Mesothelial cell of epicardium (in vitro differentiated cells): ENCODE measurements around the gene DENND5A. TPM values are rescaled to one million over a fixed set of nuclear protein-coding genes. Genes with fewer than 3 reads are reported as not detected.

Source experiments
- DNase-seq, 2 experiments: peaks; one replicate each; pipeline ENCODE4 v3.0.0; 2021; ENCODE audit warnings: low spot score in 2 of 2; ENCODE audit not compliant: unreplicated experiment in 2 of 2
- H3K27ac Mint-ChIP-seq: 2 replicates; pipeline ENCODE4 v1.8.0; 2021; ENCODE audit warnings: mixed read lengths
- H3K27me3 Mint-ChIP-seq: 2 replicates; pipeline ENCODE4 v1.8.0; 2021; ENCODE audit warnings: low read depth, mixed read lengths
- H3K36me3 Mint-ChIP-seq: 2 replicates; pipeline ENCODE4 v1.8.0; 2021; ENCODE audit warnings: mixed read lengths
- H3K4me1 Mint-ChIP-seq: 2 replicates; pipeline ENCODE4 v1.8.0; 2021; ENCODE audit warnings: mixed read lengths
- H3K4me3 Mint-ChIP-seq: 2 replicates; pipeline ENCODE4 v1.8.0; 2021; ENCODE audit warnings: mild to moderate bottlenecking, moderate library complexity, mixed read lengths
- H3K9me3 Mint-ChIP-seq: 2 replicates; pipeline ENCODE4 v1.8.0; 2021; ENCODE audit warnings: mixed read lengths
- total RNA-seq: library from RNA; stranded (reverse); gene quantifications from 3 replicates; pipeline ENCODE4 v1.2.1, GENCODE V29; 2021
- TF ChIP-seq, protein P1 (sequence below): fragments of 200-600 bp; sonication (generic); IDR thresholded peaks from one replicate; pipeline ENCODE4 v1.5.0; 2021; ENCODE audit warnings: antibody characterized with exemption; ENCODE audit not compliant: unreplicated experiment

Gene DENND5A
- total RNA-seq, 1 donor from 2014 or later: 85.5 TPM

DNA sequence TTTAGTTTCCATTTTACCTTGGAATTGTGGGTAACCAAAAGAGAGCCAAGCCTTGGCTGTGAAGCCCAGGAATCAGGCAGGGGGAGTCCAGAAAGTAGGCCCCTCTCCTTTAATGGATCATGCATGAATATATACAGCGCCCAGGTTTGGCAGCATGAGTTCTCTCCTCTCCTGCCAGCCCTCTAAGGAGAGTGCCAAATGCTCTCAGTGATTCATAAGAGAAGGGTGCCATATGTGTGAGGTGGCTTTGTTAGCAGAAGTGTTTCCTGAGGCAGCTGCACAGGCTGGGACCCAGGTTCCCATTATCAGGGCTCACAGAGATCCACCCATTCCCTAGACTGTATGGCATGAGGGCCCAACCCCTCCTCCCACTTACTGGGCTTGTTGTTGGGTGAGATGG, 121.4 kb downstream of the DENND5A start:
- TF ChIP-seq, protein P1, sequence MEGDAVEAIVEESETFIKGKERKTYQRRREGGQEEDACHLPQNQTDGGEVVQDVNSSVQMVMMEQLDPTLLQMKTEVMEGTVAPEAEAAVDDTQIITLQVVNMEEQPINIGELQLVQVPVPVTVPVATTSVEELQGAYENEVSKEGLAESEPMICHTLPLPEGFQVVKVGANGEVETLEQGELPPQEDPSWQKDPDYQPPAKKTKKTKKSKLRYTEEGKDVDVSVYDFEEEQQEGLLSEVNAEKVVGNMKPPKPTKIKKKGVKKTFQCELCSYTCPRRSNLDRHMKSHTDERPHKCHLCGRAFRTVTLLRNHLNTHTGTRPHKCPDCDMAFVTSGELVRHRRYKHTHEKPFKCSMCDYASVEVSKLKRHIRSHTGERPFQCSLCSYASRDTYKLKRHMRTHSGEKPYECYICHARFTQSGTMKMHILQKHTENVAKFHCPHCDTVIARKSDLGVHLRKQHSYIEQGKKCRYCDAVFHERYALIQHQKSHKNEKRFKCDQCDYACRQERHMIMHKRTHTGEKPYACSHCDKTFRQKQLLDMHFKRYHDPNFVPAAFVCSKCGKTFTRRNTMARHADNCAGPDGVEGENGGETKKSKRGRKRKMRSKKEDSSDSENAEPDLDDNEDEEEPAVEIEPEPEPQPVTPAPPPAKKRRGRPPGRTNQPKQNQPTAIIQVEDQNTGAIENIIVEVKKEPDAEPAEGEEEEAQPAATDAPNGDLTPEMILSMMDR: no peak
- Mint-ChIP-seq H3K27ac (no peak overlapping the region), H3K4me3 (no peak overlapping the region), H3K36me3 (peaks cover 53% of the 10 kb centered on the region), H3K4me1 (peaks cover 11% of the 10 kb centered on the region), H3K27me3 (no peaks in the 10 kb centered on the region), H3K9me3 (no peaks in the 10 kb centered on the region)
- no peak for DNase-seq

DNA sequence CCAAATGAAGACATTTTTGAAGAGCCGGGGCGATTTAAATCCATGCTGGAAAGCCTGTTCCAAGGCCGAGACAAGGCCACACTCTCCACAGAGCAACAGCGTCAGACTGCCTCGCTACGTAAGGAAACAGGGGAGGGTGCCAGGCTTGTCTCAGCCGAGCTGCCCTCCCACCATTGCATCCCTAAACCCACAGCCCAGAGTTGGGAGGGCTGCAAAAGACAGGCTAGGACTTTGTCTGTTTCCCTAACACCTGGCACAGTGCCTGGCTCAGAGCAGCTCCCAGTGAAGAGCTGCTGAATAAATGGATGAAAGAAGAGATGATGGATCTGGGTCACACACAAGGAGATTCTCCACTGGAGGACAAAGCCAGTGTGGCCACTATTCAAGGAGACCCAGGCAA, 122.4 kb downstream of the DENND5A start:
- Mint-ChIP-seq H3K27me3 (no peaks in the 10 kb centered on the region), H3K4me1 (peaks cover 6% of the 10 kb centered on the region), H3K36me3 (peaks cover 49% of the 10 kb centered on the region), H3K27ac (no peak overlapping the region), H3K9me3 (no peaks in the 10 kb centered on the region), H3K4me3 (no peak overlapping the region)
- no peak for DNase-seq
- TF ChIP-seq, protein P1: no peak

DNA sequence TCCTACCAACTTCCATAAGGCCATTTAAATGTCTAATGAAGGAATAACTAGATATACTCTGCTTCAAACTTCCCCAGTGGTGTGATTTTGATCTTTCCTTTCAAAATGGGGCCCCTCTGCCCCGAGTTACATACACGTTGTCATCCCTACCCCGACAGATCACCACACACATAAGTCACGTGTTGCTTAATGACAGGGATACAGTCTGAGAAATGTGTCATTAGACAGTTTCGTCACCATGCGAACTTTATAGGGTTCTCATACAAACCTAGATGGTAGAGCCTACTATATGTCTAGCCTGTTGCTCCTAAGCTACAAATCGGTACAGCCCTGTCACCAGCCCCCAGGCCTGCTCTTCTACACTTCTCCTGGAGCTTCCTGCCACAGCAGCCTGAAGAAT, 124.0 kb downstream of the DENND5A start:
- Mint-ChIP-seq H3K27me3 (no peaks in the 10 kb centered on the region), H3K4me1 (peaks cover 7% of the 10 kb centered on the region), H3K36me3 (peaks cover 39% of the 10 kb centered on the region), H3K4me3 (no peak overlapping the region), H3K27ac (no peak overlapping the region), H3K9me3 (no peaks in the 10 kb centered on the region)
- TF ChIP-seq, protein P1: no peak
- no peak for DNase-seq

DNA sequence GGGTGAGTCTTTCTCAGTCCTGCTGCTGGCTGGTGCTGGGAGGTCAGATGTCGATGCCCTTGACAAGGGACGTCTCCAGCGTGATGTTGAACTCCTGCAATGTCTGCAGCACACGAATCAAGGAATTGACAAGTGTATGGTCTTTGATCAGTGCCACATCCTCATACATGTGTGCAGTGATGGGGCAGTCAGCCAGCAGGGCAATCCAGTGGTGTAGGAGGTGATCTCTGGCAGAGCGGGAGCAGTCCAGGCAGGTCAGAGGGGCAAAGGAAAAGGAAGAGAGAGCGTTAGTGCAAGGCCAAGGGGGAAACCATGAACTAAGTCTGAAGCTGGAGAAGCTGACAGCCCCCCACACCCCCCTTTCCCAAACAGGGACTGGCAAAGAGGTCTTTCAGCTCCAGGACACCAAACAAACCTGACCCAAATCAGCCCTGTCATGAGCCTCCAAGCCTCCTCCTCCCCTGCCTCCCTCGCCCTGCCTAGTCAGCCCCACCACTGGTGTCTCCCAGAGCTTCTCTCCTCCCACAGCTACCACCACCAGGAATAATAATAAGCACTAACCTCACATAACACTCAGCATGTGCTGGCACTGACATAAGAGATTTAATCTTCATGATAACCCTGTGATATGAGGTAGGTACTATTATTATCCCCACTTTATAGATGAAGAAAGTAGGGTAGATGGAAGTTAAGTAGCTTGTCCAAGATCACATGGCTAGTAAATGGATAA, 125.4 kb downstream of the DENND5A start:
- Mint-ChIP-seq H3K9me3 (no peaks in the 10 kb centered on the region), H3K27ac (no peak overlapping the region), H3K36me3 (peaks cover 36% of the 10 kb centered on the region), H3K4me3 (no peak overlapping the region), H3K27me3 (no peaks in the 10 kb centered on the region), H3K4me1 (peaks cover 2% of the 10 kb centered on the region)
- no peak for DNase-seq
- TF ChIP-seq, protein P1: no peak

DNA sequence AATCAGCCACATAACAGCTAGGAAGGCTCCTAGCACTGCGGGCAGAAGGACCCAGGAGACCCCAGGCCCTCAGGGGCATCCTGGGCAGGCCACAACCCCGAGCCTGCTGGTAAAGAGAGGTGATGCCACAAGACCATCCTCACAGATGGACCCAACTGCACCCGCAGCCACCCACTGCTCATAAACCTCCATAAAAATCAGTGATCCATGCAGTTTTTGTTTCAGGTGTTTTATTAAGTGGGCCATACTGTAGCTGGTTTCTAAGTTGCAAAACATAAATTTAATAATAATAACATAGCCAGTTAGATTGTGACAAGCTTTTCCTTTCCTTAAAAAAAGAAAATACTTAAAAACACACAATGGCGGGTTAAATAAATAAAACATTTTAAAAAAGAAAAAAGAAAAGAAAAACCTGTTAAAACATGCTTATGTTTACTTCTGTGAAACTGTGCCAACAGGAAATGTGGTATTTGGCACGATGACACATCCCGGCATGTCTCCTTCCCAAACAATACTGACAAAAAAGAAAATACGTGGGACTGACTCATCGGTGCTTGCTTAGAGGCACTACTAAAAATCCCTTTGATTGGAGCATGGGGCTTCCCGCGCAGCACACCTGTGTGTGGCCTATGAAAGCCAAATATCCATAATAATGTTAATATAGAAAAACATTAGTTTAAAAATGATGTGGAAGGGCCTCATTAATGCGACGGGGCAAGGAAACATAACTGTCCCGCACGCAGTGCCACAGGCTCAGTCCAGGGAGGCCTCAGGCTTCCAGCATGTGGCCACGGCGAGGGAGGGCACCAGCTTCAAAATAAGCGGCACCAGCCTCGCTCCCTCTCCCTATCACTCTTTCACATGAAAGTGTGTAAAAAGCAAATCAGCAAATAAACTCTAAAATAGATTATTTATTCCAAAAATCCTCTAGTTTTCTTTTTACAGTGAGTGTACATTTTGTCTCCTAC, 126.3 kb downstream of the DENND5A start:
- Mint-ChIP-seq H3K27ac (no peak overlapping the region), H3K9me3 (no peaks in the 10 kb centered on the region)

More for the DNA sequence above, 126.3 kb downstream of the DENND5A start:
- Mint-ChIP-seq H3K27me3 (no peaks in the 10 kb centered on the region), H3K4me3 (no peak overlapping the region), H3K4me1 (peaks cover 2% of the 10 kb centered on the region), H3K36me3 (peaks cover 39% of the 10 kb centered on the region)
- TF ChIP-seq, protein P1: no peak
- no peak for DNase-seq
